ENCODE measurements around the gene ADAMTS6.

DNA sequence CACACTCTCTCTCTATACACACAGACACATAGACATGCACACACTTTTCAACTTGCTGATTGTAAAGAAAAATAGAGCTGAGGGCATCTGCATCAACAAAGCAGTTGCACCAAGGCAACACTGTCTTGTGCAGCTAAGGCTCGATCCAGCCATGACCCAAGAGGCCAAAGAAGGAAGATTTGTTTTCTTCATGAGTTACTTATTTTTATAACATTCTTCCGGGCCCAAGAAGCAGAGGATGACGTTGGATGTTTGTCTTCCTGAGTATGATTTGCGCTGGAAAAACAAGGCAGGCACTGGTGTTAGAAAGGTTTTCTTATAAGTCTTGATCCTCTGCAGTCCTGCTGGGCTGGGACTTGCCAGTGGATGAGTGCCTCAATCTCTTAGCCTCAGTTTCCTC, 344.1 kb downstream of the ADAMTS6 start:
- TF ChIP-seq, protein P1, sequence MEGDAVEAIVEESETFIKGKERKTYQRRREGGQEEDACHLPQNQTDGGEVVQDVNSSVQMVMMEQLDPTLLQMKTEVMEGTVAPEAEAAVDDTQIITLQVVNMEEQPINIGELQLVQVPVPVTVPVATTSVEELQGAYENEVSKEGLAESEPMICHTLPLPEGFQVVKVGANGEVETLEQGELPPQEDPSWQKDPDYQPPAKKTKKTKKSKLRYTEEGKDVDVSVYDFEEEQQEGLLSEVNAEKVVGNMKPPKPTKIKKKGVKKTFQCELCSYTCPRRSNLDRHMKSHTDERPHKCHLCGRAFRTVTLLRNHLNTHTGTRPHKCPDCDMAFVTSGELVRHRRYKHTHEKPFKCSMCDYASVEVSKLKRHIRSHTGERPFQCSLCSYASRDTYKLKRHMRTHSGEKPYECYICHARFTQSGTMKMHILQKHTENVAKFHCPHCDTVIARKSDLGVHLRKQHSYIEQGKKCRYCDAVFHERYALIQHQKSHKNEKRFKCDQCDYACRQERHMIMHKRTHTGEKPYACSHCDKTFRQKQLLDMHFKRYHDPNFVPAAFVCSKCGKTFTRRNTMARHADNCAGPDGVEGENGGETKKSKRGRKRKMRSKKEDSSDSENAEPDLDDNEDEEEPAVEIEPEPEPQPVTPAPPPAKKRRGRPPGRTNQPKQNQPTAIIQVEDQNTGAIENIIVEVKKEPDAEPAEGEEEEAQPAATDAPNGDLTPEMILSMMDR (IDR thresholded peaks at IDR 0.05): no peak
- TF ChIP-seq ZFX (IDR thresholded peaks at IDR 0.05; ENCODE audit: borderline replicate concordance): no peak

Data from 22Rv1 (cell line).